IMR-90 (cell line): Measurements from ENCODE around the gene SORCS1. TPM values are rescaled to one million over a fixed set of nuclear protein-coding genes. Genes with fewer than 3 reads are reported as not detected.

Experiments used
- ATAC-seq: fragments of 200-7000 bp; cut with Tn5 transposase; 2 replicates; pipeline ENCODE4 v1.9.1; 2020; ENCODE audit warnings: low read depth, mild to moderate bottlenecking, moderate library complexity
- BruUV-seq: library from RNA; stranded (reverse); fragments of 400-500 nt; replicated peaks from 2 replicates; lab custom pipeline; 2021; lab: Mats Ljungman, UMichigan
- CTCF ChIA-PET: fragments of 300-600 bp; formaldehyde crosslinking; extraction: SDS; loops from one replicate; lab custom pipeline; 2021; ENCODE audit warnings: antibody characterized with exemption; lab: Yijun Ruan, JAX
- POLR2A ChIA-PET: fragments of 300-600 bp; sonication (Branson Sonifier 250); formaldehyde crosslinking; loops from one replicate; lab custom pipeline; 2022; ENCODE audit warnings: antibody characterized with exemption; ENCODE audit not compliant: unreplicated experiment; lab: Charles Lee
- DNase-seq: peaks from one replicate; pipeline ENCODE4 v3.0.0; 2013
- H2AFZ ChIP-seq: replicated peaks from 2 replicates; pipeline ENCODE3; 2013; ENCODE audit warnings: low read length, mild to moderate bottlenecking; ENCODE audit not compliant: poor library complexity
- H2AK5ac ChIP-seq: 2 replicates; pipeline ENCODE4 v1.6.1; 2013; ENCODE audit warnings: low read depth, low read length, inconsistent platforms
- H2AK9ac ChIP-seq: replicated peaks from 2 replicates; pipeline ENCODE3; 2013; ENCODE audit warnings: mild to moderate bottlenecking, low read depth, low read length, moderate library complexity; ENCODE audit not compliant: poor library complexity
- H2BK120ac ChIP-seq: 2 replicates; pipeline ENCODE4 v1.6.1; 2013; ENCODE audit warnings: low read depth, low read length, inconsistent platforms
- H2BK15ac ChIP-seq: 3 replicates; pipeline ENCODE4 v1.6.1; 2013; ENCODE audit warnings: low read depth, low read length, inconsistent platforms
- H2BK20ac ChIP-seq: 2 replicates; pipeline ENCODE4 v1.6.1; 2013; ENCODE audit warnings: low read depth, mild to moderate bottlenecking, inconsistent platforms, low read length, moderate library complexity
- H2BK5ac ChIP-seq: 2 replicates; pipeline ENCODE4 v1.6.1; 2013; ENCODE audit warnings: mild to moderate bottlenecking, low read depth, low read length, inconsistent platforms; ENCODE audit not compliant: poor library complexity, severe bottlenecking
- H3K14ac ChIP-seq: replicated peaks from 2 replicates; pipeline ENCODE4 v1.6.1; 2013; ENCODE audit warnings: low read depth, low read length, inconsistent platforms
- H3K18ac ChIP-seq: 2 replicates; pipeline ENCODE4 v1.6.1; 2013; ENCODE audit warnings: low read depth, low read length, control low read depth
- H3K23ac ChIP-seq: 2 replicates; pipeline ENCODE4 v1.6.1; 2013; ENCODE audit warnings: low read depth, low read length, inconsistent platforms
- H3K27ac ChIP-seq: 2 replicates; pipeline ENCODE4 v1.5.1; 2013; ENCODE audit warnings: mild to moderate bottlenecking, control low read depth, low read length; ENCODE audit not compliant: insufficient read depth
- H3K27me3 ChIP-seq: 2 replicates; pipeline ENCODE4 v1.6.1; 2013; ENCODE audit warnings: low read length; ENCODE audit not compliant: control insufficient read depth, insufficient read depth
- H3K36me3 ChIP-seq: 2 replicates; pipeline ENCODE4 v1.6.1; 2013; ENCODE audit warnings: low read length, mixed read lengths; ENCODE audit not compliant: control insufficient read depth, insufficient read depth
- H3K4ac ChIP-seq: 2 replicates; pipeline ENCODE4 v1.6.1; 2013; ENCODE audit warnings: low read depth, low read length, inconsistent platforms
- H3K4me1 ChIP-seq: 2 replicates; pipeline ENCODE4 v1.6.1; 2013; ENCODE audit warnings: low read length, mixed read lengths; ENCODE audit not compliant: control insufficient read depth, insufficient read depth
- H3K4me2 ChIP-seq: 2 replicates; pipeline ENCODE4 v1.6.1; 2013; ENCODE audit warnings: low read depth, mild to moderate bottlenecking, control low read depth, low read length, moderate library complexity
- H3K4me3 ChIP-seq: 2 replicates; pipeline ENCODE4 v1.5.1; 2013; ENCODE audit warnings: low read depth, mild to moderate bottlenecking, control low read depth, low read length, moderate library complexity; ENCODE audit not compliant: insufficient read depth
- H3K56ac ChIP-seq: 2 replicates; pipeline ENCODE4 v1.6.1; 2013; ENCODE audit warnings: low read length, inconsistent platforms; ENCODE audit not compliant: insufficient read depth; ENCODE audit errors: extremely low read depth
- H3K79me1 ChIP-seq, 2 experiments: 2 replicates each; pipeline ENCODE4 v1.6.1; 2013; ENCODE audit warnings: low read length in 2 of 2, inconsistent platforms in 1 of 2, low read depth in 1 of 2
- H3K9ac ChIP-seq: 2 replicates; pipeline ENCODE4 v1.6.1; 2013; ENCODE audit warnings: low read depth, low read length, control low read depth
- H3K9me1 ChIP-seq: 2 replicates; pipeline ENCODE4 v1.6.1; 2013; ENCODE audit warnings: low read length, inconsistent platforms; ENCODE audit not compliant: insufficient read depth
- H3K9me3 ChIP-seq: 2 replicates; pipeline ENCODE4 v1.6.1; 2013; ENCODE audit warnings: low read length; ENCODE audit not compliant: control insufficient read depth, insufficient read depth
- H4K20me1 ChIP-seq: 2 replicates; pipeline ENCODE4 v1.6.1; 2013; ENCODE audit warnings: low read length, inconsistent platforms; ENCODE audit not compliant: insufficient read depth
- H4K5ac ChIP-seq: 2 replicates; pipeline ENCODE4 v1.6.1; 2013; ENCODE audit warnings: mild to moderate bottlenecking, low read depth, low read length, control low read depth
- H4K8ac ChIP-seq, 2 experiments: 2 replicates each; pipeline ENCODE4 v1.6.1; 2013; ENCODE audit warnings: low read depth in 2 of 2, low read length in 2 of 2, control low read depth in 1 of 2, inconsistent platforms in 1 of 2
- H4K91ac ChIP-seq: 2 replicates; pipeline ENCODE4 v1.6.1; 2013; ENCODE audit warnings: low read depth, low read length, inconsistent platforms; ENCODE audit not compliant: insufficient read depth
- MAFK ChIP-seq: IDR thresholded peaks from 2 replicates; pipeline ENCODE4 v1.6.1; 2012; ENCODE audit warnings: low read depth, low read length, improper control_type of control experiment
- NFE2L2 ChIP-seq: fragments of 150-350 bp; IDR thresholded peaks from 2 replicates; pipeline ENCODE4 v1.6.1; 2016; ENCODE audit warnings: low read depth, mild to moderate bottlenecking, low read length
- WGBS, 2 experiments: methylation state at CpG; one replicate each; pipeline versions ENCODE4 v1.1.5 to v1.1.7; 2013; ENCODE audit warnings: missing lambda C conversion rate in 2 of 2; ENCODE audit not compliant: insufficient read length in 1 of 2; ENCODE audit errors: extremely low coverage in 2 of 2; 5-methylcytosine and 5-hydroxymethylcytosine counted together
- dilution Hi-C: fragments of 300-500 bp; cut with HindIII; formaldehyde crosslinking; loops from one replicate; pipeline ENCODE4 v1.14.3; 2018; ENCODE audit warnings: low sequenced_read_pairs; ENCODE audit not compliant: unreplicated experiment
- in situ Hi-C: fragments of 300-500 bp; cut with MboI; formaldehyde crosslinking; loops from 3 replicates; pipeline ENCODE4 v1.14.3; 2019; ENCODE audit warnings: low sequenced_read_pairs, inconsistent platforms, mixed read lengths
- intact Hi-C: fragments of 100-400 bp; cut with micrococcal nuclease; formaldehyde crosslinking; loops from 2 replicates; pipeline ENCODE4 v1.10.0; 2022
- polyA plus RNA-seq, 3 experiments: library from polyadenylated mRNA; depleted of rRNA; stranded (reverse); fragments of >200 nt; gene quantifications; 2 replicates each; pipeline ENCODE4 v1.2.3, GENCODE V29; 2012; ENCODE audit warnings: low replicate concordance in 1 of 3
- total RNA-seq: library from RNA; depleted of rRNA; stranded (reverse); fragments of >200 nt; gene quantifications from 2 replicates; pipeline ENCODE4 v1.2.3, GENCODE V29; 2012

SORCS1 gene
- total and polyA plus RNA-seq, 2 of the 4 experiments (the other 2 are of a cell fraction) = under 0.01 TPM; not detected in 1

GRCh38 chr10:106942035-106942662 is 222.4 kb downstream of the SORCS1 start:
- H3K23ac ChIP-seq = no peak overlapping the region
- H3K56ac ChIP-seq = no peak overlapping the region
- H3K14ac ChIP-seq = no peak overlapping the region
- no peak overlapping the region for H3K9ac ChIP-seq
- H3K79me1 ChIP-seq = no peaks in the 10 kb centered on the region
- no peak overlapping the region for H2BK20ac ChIP-seq
- H3K18ac ChIP-seq = no peak overlapping the region
- no peak overlapping the region for H4K8ac ChIP-seq
- TF ChIP-seq NFE2L2 (0 out of 2 replicates have a peak, but pooled peaks have one; percentile 23), MAFK (no peak)
- H4K20me1 ChIP-seq = no peaks in the 10 kb centered on the region
- H2BK5ac ChIP-seq = no peak overlapping the region
- no peak for ATAC-seq
- no CpG with 5 or more reads among the region's 4 CpGs for WGBS, 2 experiments
- no peak overlapping the region for H3K4ac ChIP-seq
- ChIA-PET CTCF (no interaction called here), POLR2A (no interaction called here)
- no peaks in the 10 kb centered on the region for H3K36me3 ChIP-seq
- BruUV-seq = no TSS peak
- in situ Hi-C loops (no loop called here), intact Hi-C loops (no loop called here), dilution Hi-C loops (no loop called here)
- no peak overlapping the region for H2AFZ ChIP-seq
- no peak overlapping the region for H2AK5ac ChIP-seq
- H3K27ac ChIP-seq = no peak overlapping the region
- H4K5ac ChIP-seq = no peak overlapping the region
- H3K9me3 ChIP-seq = peaks cover 8% of the 10 kb centered on the region
- H3K4me1 ChIP-seq = no peaks in the 10 kb centered on the region
- no peaks in the 10 kb centered on the region for H3K9me1 ChIP-seq
- no peaks in the 10 kb centered on the region for H3K27me3 ChIP-seq
- no peak overlapping the region for H4K91ac ChIP-seq
- H2AK9ac ChIP-seq = no peak overlapping the region
- no peak for DNase-seq
- no peak overlapping the region for H2BK15ac ChIP-seq
- no peak overlapping the region for H3K4me2 ChIP-seq
- no peak overlapping the region for H3K4me3 ChIP-seq
- no peak overlapping the region for H2BK120ac ChIP-seq
